Activated CD4-positive, alpha-beta T cell treated with anti-CD3 and anti-CD28 coated beads, Interleukin-2, amount 50 U/mL, for 48 hours (primary cell): ENCODE data around the gene SMIM22.

ENCODE experiments used
- DNase-seq, 2 experiments: peaks; one replicate each; pipeline ENCODE4 v3.0.0-alpha.2; 2020

Gene SMIM22

GRCh38 chr16:4828567-4829321 lies 33.6 kb downstream of the SMIM22 start:
- no peak for DNase-seq

- no peak for DNase-seq
Observed at GRCh38 chr16:4830408-4830807, 35.2 kb downstream of the SMIM22 start.

- no peak for DNase-seq
Observed at GRCh38 chr16:4831616-4832015, 36.4 kb downstream of the SMIM22 start.

- DNase-seq: no peak
Observed at GRCh38 chr16:4832698-4833343, 37.7 kb downstream of the SMIM22 start.

- DNase-seq: no peak
Observed at GRCh38 chr16:4833584-4833983, 38.4 kb downstream of the SMIM22 start.

- DNase-seq: no peak
Observed at GRCh38 chr16:4836727-4837126, 41.6 kb downstream of the SMIM22 start.

GRCh38 chr16:4837733-4838501 lies 42.7 kb downstream of the SMIM22 start:
- no peak for DNase-seq

GRCh38 chr16:4839942-4840341 lies 44.8 kb downstream of the SMIM22 start:
- no peak for DNase-seq

GRCh38 chr16:4840984-4841383 lies 45.8 kb downstream of the SMIM22 start:
- no peak for DNase-seq
